GM12878 (cell line): ENCODE measurements around the gene SSBP4. TPM values are rescaled to one million over a fixed set of nuclear protein-coding genes. Genes with fewer than 3 reads are reported as not detected.
A peak's percentile ranks its signal among the peaks of the same experiment; 100 is the strongest.

Experiments used
- ATF2 ChIP-seq: IDR thresholded peaks from 2 replicates; pipeline ENCODE4 v1.6.1; 2012; ENCODE audit warnings: low read length, inconsistent platforms
- BHLHE40 ChIP-seq, 2 experiments: fragments of 450-650 bp in 1 of 2; IDR thresholded peaks; 2 replicates each; pipeline ENCODE4 v1.6.1; 2011 to 2017; ENCODE audit warnings: low read depth in 2 of 2, borderline replicate concordance in 1 of 2, improper control_type of control experiment in 1 of 2, low read length in 1 of 2, mild to moderate bottlenecking in 1 of 2
- CUX1 ChIP-seq: IDR thresholded peaks from 2 replicates; pipeline ENCODE4 v1.6.1; 2012; ENCODE audit warnings: improper control_type of control experiment, low read depth, low read length; ENCODE audit not compliant: insufficient replicate concordance
- HCFC1 ChIP-seq: fragments of 150-350 bp; IDR thresholded peaks from 2 replicates; pipeline ENCODE4 v1.6.1; 2014; ENCODE audit warnings: low read length
- HSF1 ChIP-seq: fragments of 150-350 bp; IDR thresholded peaks from 2 replicates; pipeline ENCODE4 v1.6.1; 2014; ENCODE audit warnings: mild to moderate bottlenecking, low read depth, low read length
- IKZF1 ChIP-seq: fragments of 450-650 bp; conservative IDR thresholded peaks from 2 replicates; pipeline ENCODE4 v1.6.1; 2017; ENCODE audit warnings: antibody characterized with exemption, mild to moderate bottlenecking
- KLF5 ChIP-seq: fragments of 450-650 bp; IDR thresholded peaks from 2 replicates; pipeline ENCODE4 v1.6.1; 2014; ENCODE audit warnings: mild to moderate bottlenecking; ENCODE audit not compliant: partially characterized antibody
- MXI1 ChIP-seq: fragments of 150-350 bp; IDR thresholded peaks from 2 replicates; pipeline ENCODE4 v1.6.1; 2011; ENCODE audit warnings: low read depth, mild to moderate bottlenecking, inconsistent platforms, low read length, improper control_type of control experiment
- NFXL1 ChIP-seq: fragments of 450-650 bp; IDR thresholded peaks from 2 replicates; pipeline ENCODE4 v1.6.1; 2017; ENCODE audit warnings: antibody characterized with exemption, mild to moderate bottlenecking, borderline replicate concordance
- NR2C2 ChIP-seq: IDR thresholded peaks from 2 replicates; pipeline ENCODE4 v1.6.1; 2011; ENCODE audit warnings: borderline replicate concordance, low read depth; ENCODE audit not compliant: control insufficient read depth, insufficient read length
- RB1 ChIP-seq: fragments of 450-650 bp; formaldehyde crosslinking; IDR thresholded peaks from 2 replicates; pipeline ENCODE4 v1.6.1; 2017; ENCODE audit warnings: mild to moderate bottlenecking, borderline replicate concordance
- SMAD5 ChIP-seq: IDR thresholded peaks from 2 replicates; pipeline ENCODE4 v1.6.1; 2016; ENCODE audit warnings: antibody characterized with exemption, low read depth
- SREBF2 ChIP-seq: IDR thresholded peaks from 2 replicates; pipeline ENCODE4 v1.6.1; 2012; ENCODE audit warnings: mild to moderate bottlenecking, low read length
- TARDBP ChIP-seq: IDR thresholded peaks from 2 replicates; pipeline ENCODE4 v1.6.1; 2016; ENCODE audit warnings: borderline replicate concordance
- TCF3 ChIP-seq: IDR thresholded peaks from 2 replicates; pipeline ENCODE4 v1.6.1; 2012; ENCODE audit warnings: low read depth, mild to moderate bottlenecking, low read length, borderline replicate concordance; ENCODE audit not compliant: insufficient read depth
- ZNF622 ChIP-seq: fragments of 450-650 bp; IDR thresholded peaks from 2 replicates; pipeline ENCODE4 v1.6.1; 2017; ENCODE audit warnings: mild to moderate bottlenecking, inconsistent platforms
- ZNF687 ChIP-seq: fragments of 450-650 bp; IDR thresholded peaks from 2 replicates; pipeline ENCODE4 v1.6.1; 2017; ENCODE audit warnings: mild to moderate bottlenecking, moderate library complexity
- polyA plus RNA-seq, 11 experiments: library from polyadenylated mRNA; depleted of rRNA in 4 of 11; unstranded in 6 of 11; stranded (reverse) in 5 of 11; fragments of >200 nt; fragmentation: Nextera tagmentation in 4 of 11; fragmentation: Illumina TruSeq in 1 of 11; extraction: Ambion mirVana in 4 of 11; extraction: Trizol in 1 of 11; gene quantifications; 1 replicate in 1 of 11; 2 replicates in 10 of 11; pipeline versions ENCODE4 v1.2.1 to v1.2.3, GENCODE V29; 2011 to 2016; ENCODE audit warnings: inconsistent platforms in 2 of 11, missing spikeins in 2 of 11, low read depth in 1 of 11
- total RNA-seq, 4 experiments: library from RNA; depleted of rRNA in 3 of 4; stranded (reverse); fragments of >200 nt in 3 of 4; fragmentation: Illumina TruSeq in 1 of 4; extraction: Trizol in 1 of 4; gene quantifications; 2 replicates each; pipeline versions ENCODE4 v1.2.1 to v1.2.3, GENCODE V29; 2013 to 2021

The SSBP4 gene
- total and polyA plus RNA-seq, 10 of the 15 experiments (the other 5 are each of a cell fraction or from before 2014, with no cell fraction given), result 0.37 to 150 (median 38.9) TPM

- TF ChIP-seq ZNF687, result peak; percentile 49
- TF ChIP-seq HSF1, result no peak
- TF ChIP-seq NFXL1, result 0 out of 2 replicates have a peak, but pooled peaks have one; percentile 52
- TF ChIP-seq CUX1, result no peak
- TF ChIP-seq ATF2, result no peak
- no peak for TF ChIP-seq KLF5
- TF ChIP-seq TCF3, result 0 out of 2 replicates have a peak, but pooled peaks have one; percentile 29
- no peak for TF ChIP-seq TARDBP
- no peak for TF ChIP-seq SMAD5
- TF ChIP-seq RB1, result peak; percentile 59; the same call in 1 of the 2 replicates
- peak; percentile 76 for TF ChIP-seq IKZF1
- no peak for TF ChIP-seq HCFC1
- TF ChIP-seq NR2C2, result no peak
- TF ChIP-seq MXI1, result no peak
- TF ChIP-seq SREBF2, result no peak
- TF ChIP-seq ZNF622, result no peak
- TF ChIP-seq BHLHE40 (IDR thresholded peaks at IDR 0.05; ENCODE audit: borderline replicate concordance in 1 of 2, low read depth in 2 of 2, low read length in 1 of 2), result 0 out of 4 replicates have a peak, but pooled peaks of 1 of the 2 experiments have one; percentile 1
These were observed 1.8 kb upstream of the SSBP4 start (continued) for GRCh38 chr19:18417250-18418028.
